GM19351 (cell line): ENCODE results near the gene FGF14.

ENCODE experiments used
- ATAC-seq: cut with Tn5 transposase; IDR thresholded peaks from one replicate; pipeline ENCODE4 v1.9.1; 2021; ENCODE audit warnings: mild to moderate bottlenecking, moderate library complexity; ENCODE audit not compliant: unreplicated experiment

Gene FGF14

DNA sequence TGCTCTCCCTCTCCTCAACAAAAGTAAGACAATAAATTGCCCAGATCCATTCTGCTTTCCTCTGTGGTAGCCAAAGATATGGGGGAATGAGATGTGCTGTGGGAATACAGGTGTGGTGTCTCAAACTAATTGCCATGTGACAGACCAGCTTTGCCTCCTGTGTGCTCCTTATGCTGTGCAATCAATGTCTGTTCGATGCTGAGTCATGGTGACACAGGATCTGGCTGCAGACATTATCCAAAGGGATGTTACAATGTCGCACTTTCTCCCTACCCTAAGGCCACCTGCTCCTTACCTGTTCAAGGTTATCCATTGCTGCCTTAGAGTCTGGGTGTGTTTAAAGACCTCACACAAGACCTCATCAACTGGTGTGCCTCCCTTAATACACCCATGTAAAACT, 32.5 kb downstream of the FGF14 start:
- ATAC-seq = no peak

- ATAC-seq = no peak
These were observed 34.0 kb downstream of the FGF14 start for GRCh38 chr13:102367836-102368235.

DNA sequence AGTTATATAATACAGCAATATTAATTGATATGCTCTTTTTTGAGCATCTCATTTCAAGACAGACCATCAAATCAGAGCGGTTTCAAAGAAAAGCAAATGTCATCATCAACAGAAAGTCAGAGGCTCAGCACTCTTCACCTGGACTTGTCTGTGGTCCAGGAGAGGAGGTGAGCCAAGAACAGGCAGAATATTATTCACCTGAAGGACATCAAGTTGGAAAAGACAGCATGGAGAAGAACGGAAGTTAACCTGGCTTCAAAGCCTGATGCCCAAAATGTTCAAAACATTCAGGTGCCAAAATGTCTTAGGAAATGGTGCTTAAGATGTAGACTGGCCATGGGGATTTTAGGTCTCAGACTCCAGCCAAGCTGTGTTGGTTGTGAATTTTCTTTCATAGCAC, 40.7 kb downstream of the FGF14 start:
- no peak for ATAC-seq

DNA sequence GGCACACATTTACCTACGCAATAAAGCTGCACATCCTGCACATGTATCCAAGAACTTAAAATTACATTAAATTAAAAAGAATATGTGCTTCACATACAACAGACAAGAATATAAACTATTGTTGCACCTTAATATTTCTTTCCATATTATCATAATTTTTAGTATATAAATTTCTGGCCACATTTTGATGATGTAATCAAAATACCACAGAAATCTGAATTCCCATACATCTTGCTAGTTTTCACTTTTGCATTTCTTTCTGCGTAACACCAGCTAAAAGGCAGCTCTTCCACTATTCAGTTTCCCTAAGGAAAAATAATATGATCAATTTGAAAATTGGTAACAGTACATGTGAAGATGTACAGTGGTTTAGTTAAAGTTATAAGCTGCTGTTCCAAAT, 42.6 kb downstream of the FGF14 start:
- no peak for ATAC-seq

DNA sequence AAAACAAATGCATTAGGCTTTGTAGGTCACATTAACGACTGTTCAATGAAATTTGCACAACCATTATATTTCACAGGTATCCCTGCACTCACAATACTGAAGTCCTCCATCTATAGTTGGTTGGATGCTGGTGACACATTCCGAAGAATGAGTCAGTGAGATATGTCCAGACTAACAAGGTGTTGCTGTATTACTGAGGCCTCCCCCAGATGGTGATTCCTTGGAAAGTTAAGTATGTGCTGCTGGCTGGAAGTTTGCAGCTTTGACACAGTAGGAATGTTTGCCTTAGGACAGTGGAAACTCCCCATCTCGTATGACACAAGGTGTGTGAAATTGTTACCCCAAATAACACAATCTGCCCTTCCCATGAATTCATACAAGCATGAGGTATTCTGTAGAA, 46.6 kb downstream of the FGF14 start:
- ATAC-seq = no peak

GRCh38 chr13:102354011-102354410, 47.8 kb downstream of the FGF14 start:
- ATAC-seq = no peak

DNA sequence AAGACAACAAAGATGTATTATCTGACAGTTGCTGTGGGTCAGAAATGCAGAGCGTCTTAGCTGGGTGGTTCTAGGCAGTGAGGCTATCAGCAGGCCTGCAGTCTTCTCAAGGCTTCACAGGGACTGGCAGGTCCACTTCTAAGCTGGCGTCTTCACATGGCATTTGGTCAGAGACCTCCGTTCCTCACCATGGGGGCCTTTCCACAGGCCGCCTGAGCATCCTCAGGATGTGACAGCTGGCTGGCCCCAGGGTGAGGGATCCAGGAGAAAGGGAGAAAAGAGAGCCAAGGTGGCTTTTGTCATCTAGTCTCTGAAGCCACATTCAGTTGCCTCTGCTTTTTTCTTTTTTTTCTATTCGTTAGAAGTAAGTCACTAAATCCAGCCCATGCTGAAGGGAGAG, 50.3 kb downstream of the FGF14 start:
- no peak for ATAC-seq

GRCh38 chr13:102347490-102347889, 54.4 kb downstream of the FGF14 start:
- no peak for ATAC-seq

DNA sequence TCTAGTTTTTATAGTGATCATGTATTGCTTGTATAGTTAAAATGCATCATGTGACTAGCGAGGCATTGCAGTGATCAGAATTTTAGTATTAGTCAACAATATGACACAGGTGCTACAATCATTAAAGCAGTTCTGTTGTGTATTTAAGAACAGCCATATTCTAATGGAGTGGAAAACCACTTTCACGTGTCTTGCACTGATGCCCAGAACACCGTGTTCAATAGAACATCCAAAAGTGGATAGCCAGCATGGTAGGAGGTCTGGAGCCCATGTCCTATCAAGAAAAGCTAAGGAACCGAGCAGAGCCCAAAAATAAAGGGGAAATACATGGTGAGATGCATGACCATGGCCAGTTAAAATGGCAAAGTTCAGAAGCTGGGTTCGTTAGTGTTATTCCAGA, 55.1 kb downstream of the FGF14 start:
- ATAC-seq = no peak

DNA sequence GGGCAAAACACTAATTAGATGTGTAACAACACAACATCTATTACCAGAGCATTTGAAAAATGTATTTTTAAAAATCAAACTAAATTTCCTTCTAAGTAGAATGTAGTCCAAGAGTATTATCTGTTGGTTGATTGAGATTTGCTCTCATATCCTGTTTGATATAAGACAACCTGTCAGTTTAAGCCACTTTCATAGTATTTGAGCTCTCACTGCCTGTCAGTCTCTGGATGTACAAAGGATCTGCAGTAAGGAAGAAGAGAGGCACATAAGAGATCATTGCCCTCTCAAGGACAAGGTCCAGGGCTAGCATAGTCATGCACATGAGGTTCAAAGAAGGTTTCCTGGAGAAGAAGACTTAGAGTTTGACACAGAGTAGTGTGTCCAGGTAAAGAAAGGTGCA, 57.4 kb downstream of the FGF14 start:
- no peak for ATAC-seq

GRCh38 chr13:102333320-102334198, 68.3 kb downstream of the FGF14 start:
- ATAC-seq = no peak

DNA sequence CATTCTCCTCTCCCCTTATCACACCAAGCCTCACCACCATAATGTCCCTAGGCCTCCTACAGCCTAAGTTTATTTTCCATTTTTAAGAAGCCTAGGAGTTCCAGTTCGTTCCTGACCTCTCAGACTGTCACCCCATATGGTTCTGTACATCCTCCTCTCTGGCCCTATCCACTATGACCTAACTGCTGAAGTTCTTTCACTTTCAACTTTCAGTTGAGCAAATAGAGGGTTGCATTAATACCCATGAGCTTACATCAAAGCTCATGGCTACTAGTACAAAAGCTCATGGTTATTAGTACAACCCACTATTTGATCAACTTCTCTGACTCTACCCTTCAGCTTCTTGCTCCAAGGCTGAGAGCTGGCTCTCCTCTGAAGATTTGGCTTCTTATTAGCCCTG, 72.9 kb downstream of the FGF14 start:
- ATAC-seq = peak; percentile 81

DNA sequence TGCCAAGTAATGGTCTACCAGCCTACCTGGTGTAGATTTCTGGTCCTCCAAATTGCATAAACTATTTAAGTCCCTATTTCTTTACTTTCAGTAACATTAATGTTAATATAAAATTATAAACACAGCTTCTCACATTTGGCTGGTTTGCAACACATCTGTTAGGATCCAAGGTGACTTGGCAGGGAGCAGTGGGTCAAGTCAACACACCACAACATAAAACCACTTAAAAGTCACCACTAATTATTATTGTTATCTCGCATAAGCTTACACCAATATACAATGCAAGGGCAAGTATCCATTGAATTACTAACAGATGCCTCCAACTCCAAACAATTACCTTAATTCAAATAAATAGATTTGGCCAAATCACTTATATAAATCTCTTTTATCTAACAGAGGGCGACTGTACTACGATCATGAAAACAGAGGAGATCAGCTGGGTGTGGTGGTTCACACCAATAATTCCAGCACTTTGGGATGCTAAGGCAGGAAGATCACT, 74.7 kb downstream of the FGF14 start:
- ATAC-seq = no peak

DNA sequence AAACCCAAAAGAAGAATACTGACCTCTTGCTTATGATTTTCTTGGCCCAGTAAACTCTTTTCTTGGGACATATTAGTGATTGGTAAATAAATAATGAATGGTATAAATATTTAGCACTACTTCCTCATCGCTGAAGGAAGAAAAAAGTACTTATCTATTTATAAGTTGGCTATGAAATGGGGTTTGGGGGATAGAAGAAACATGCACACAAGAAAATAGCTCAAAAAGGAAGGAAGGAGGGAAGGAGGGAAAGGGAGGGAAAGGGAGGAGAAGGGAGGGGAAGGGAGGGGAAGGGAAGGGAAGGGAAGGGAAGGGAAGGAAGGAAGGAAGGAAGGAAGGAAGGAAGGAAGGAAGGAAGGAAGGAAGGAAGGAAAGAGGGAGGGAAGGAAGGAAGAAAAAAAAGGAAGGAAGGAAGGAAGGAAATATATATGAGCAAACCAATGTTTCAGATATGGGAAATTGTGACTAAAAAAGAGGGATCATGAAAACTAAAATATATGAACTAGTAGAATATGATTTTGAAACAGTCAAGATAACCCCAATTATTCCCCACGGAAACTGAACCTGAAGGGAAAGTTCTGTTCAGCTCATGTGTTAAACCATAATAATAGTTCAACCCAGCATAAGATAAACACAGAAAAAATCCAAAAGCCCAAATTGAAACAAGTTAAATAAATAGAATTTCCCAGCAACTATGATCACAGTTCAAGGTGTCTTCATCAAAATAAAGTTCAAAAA, 75.3 kb downstream of the FGF14 start:
- ATAC-seq = no peak

DNA sequence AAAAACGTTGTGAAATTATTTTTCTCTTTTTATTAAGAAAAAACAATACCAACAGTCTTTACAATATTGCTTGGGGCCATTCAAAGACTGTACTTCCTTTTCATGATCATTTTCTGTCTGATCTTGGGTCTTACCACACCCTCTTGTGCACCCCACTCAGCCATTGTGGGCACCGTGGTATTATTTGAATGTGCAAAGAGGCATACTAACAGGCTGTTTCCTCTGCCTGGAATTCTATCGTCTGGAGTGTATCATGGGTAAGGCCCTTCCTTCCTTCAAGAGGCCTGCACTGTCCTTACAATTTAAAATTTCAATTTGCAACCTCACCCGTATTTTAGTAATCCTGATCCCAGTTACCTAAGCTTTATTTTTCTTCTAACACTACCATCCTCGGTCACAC, 76.5 kb downstream of the FGF14 start:
- no peak for ATAC-seq

DNA sequence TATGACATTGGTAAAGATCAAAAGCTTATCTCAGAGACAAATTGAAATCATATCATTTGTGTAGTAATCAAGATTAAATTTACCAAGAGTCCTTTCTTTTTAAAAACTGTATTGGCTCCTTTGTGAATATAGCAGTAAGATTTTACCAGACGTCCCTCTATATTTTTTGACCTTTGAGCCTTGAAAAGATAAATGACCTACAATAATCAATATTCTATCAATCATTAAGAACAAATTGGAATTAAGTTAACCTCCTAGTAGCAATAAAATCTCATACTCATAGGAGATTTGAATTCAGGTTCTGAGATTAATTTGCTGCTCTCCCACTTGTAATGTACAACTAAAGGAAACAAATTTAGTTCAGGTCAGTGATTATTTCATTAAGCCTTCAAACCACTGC, 78.3 kb downstream of the FGF14 start:
- ATAC-seq = no peak

DNA sequence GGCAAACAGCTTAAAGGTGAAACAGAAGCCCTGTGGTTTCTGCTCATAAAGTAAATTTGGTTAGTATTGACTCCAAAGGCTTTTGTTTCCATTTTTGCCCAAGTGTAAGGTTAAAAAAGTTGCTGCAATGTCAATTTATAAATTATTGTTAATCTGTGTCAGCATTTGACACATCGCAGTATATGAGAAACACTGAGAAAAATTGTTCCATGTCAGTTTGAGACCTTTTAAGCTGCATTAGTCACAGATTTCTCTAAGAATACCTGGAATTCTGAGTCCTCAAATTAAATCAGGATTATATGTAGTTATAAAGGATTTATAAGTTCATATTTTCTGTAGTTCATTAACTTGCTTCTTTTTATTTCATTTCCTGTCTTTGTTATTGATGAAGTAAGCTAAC, 78.8 kb downstream of the FGF14 start:
- no peak for ATAC-seq

- no peak for ATAC-seq
These were observed 79.6 kb downstream of the FGF14 start for GRCh38 chr13:102322211-102322610.

DNA sequence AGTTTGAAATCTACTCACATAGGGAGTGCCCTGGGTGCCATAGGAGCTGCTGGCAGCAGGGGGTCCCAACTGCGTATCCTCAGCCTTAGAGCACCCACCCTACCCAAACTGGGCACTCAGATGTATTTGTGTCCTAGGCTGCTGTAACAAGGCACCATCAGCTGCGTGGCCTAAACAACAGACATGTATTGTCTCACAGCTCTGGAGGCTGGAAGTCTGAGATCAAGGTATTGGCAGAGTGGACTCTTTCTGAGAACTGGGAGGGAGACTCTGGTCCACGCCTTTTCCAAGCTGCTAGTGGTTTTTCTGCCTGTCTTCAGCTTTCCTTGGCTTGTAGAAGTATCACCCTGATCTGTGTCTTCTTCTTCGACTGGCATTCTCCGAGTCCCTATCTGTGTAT, 83.6 kb downstream of the FGF14 start:
- ATAC-seq = no peak

GRCh38 chr13:102317593-102317992, 84.3 kb downstream of the FGF14 start:
- no peak for ATAC-seq

DNA sequence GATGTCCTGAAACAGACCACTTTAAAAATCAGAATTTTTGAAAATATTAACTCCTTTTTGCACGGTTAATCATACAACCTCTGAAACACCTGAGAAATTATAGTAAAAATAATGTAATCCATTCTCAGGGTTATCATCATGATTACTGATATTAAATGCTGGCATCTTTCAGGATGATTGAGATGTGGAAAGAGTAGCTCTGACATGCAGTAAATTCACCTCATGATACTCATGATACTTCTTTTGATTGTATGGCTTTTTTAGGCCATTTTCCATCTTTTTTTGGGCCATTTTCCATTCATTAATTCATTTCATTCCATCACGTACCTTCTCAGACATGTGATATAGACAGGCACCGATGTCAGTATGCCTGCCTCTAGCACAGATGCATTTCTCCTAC, 85.1 kb downstream of the FGF14 start:
- no peak for ATAC-seq

GRCh38 chr13:102312841-102313240, 89.0 kb downstream of the FGF14 start:
- no peak for ATAC-seq
